Astrocyte of the cerebellum (primary cell): Measurements from ENCODE around the gene ABHD3.
"Not testable (repeated sequence)": the region's sequence is repeated elsewhere in the genome, so short reads cannot be mapped to it uniquely, and the experiment has no call there.

Source experiments
- DNase-seq: peaks from one replicate; pipeline ENCODE4 v3.0.0-alpha.2; 2011; ENCODE audit warnings: low read depth
- H3K4me3 ChIP-seq: 2 replicates; pipeline ENCODE4 v1.5.1; 2011; ENCODE audit warnings: mild to moderate bottlenecking, low read depth, low read length, moderate library complexity
- in situ Hi-C: cut with HindIII; loops from 2 replicates; pipeline ENCODE4 v1.10.0; 2017; ENCODE audit warnings: low sequenced_read_pairs
- TF ChIP-seq, protein P1 (sequence below): IDR thresholded peaks from 2 replicates; pipeline ENCODE4 v1.5.1; 2012; ENCODE audit warnings: low read length, low read depth, moderate library complexity, mild to moderate bottlenecking; ENCODE audit errors: missing control alignments

ABHD3 gene

GRCh38 chr18:21689736-21690135 is 14.8 kb downstream of the ABHD3 start:
- H3K4me3 ChIP-seq = no peak overlapping the region
- in situ Hi-C loops = no loop called here
- TF ChIP-seq, protein P1, sequence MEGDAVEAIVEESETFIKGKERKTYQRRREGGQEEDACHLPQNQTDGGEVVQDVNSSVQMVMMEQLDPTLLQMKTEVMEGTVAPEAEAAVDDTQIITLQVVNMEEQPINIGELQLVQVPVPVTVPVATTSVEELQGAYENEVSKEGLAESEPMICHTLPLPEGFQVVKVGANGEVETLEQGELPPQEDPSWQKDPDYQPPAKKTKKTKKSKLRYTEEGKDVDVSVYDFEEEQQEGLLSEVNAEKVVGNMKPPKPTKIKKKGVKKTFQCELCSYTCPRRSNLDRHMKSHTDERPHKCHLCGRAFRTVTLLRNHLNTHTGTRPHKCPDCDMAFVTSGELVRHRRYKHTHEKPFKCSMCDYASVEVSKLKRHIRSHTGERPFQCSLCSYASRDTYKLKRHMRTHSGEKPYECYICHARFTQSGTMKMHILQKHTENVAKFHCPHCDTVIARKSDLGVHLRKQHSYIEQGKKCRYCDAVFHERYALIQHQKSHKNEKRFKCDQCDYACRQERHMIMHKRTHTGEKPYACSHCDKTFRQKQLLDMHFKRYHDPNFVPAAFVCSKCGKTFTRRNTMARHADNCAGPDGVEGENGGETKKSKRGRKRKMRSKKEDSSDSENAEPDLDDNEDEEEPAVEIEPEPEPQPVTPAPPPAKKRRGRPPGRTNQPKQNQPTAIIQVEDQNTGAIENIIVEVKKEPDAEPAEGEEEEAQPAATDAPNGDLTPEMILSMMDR = no peak
- no peak for DNase-seq

DNA sequence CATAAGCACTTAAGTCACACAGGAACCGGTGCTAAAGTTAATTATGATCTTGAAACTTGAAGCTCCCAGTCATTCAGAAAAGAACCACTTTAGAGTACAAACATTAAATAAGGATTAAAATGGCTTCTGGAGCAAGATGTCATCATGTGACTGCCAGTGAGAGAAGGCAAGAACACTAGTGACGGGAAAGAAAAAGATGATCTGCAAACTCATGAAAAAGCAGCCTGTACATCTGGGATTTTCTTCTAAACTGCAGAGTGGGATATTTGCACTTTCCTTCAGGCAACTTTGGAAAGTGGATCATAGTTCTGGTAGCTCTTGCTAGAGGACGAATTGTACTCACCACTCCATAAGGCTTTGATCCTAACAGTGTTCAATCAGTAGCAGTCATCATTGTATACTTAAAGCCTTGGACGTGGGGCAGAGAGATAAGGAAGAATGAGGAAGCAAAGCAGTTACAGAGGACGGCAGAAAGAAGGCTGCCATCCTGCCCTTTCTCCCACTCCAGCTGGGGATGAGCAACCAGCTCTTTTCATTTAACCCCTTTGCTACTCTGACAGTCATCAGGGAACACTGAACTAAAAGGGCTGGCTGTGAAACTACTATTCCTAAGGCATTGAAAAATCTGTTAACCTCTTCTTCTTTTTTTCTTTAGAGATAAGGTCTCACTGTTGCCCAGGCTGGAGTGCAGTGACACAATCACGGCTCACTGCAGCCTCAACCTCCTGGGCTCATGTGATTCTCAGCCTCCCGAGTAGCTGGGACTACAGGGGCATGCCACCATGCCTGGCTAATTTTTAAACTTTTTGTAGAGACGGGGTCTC is 18.1 kb downstream of the ABHD3 start:
- in situ Hi-C loops = no loop called here
- no peak for DNase-seq

DNA sequence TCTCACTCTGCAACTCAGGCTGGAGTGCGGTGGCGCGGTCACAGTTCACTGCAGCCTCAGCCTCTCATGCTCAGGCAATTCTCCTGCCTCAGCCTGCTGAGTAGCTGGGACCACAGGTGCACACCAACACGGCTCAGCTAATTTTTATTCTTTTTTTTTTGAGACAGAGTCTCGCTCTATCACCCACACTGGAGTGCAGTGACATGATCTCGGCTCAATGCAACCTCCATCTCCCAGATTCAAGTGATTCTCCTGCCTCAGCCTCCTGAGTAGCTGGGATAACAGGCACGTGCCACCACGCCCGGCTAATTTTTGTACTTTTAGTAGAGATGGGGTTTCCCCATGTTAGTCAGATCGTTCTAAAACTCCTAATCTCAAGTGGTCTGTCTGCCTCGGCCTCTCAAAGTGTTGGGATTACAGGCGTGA is 19.0 kb downstream of the ABHD3 start:
- in situ Hi-C loops, H3K4me3 ChIP-seq, DNase-seq: not testable (repeated sequence)

More for the DNA sequence above, 18.1 kb downstream of the ABHD3 start:
- TF ChIP-seq, protein P1 = no peak
- no peak overlapping the region for H3K4me3 ChIP-seq

DNA sequence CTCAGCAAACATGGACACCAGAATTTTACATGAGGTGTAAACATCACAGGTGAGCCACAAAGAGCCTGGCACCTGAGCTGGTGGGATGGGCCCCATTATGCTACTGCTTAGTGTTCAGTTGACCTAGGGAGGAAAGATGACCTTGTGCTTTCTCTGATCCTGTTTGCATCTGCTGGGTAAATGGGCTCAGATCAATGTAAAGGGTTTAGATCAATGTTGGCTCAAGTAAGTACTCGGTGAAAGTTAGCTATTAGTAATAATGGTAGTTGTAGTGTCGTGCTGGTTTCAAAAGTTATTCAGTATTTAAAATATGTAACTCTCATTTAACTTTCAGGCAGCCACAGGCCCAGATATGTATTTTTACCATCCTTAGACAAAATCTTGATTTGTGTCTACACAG is 19.8 kb downstream of the ABHD3 start:
- H3K4me3 ChIP-seq = no peak overlapping the region
- TF ChIP-seq, protein P1 = no peak
- no peak for DNase-seq
- in situ Hi-C loops = no loop called here

- in situ Hi-C loops = no loop called here
- peak overlapping the region; percentile 27 for H3K4me3 ChIP-seq
- TF ChIP-seq, protein P1 = no peak
- peak; percentile 57 for DNase-seq
These were observed 22.1 kb downstream of the ABHD3 start for GRCh38 chr18:21682371-21683051.

GRCh38 chr18:21680161-21680560 is 24.4 kb downstream of the ABHD3 start:
- H3K4me3 ChIP-seq = no peak overlapping the region
- in situ Hi-C loops = no loop called here
- TF ChIP-seq, protein P1 = no peak
- DNase-seq = no peak

GRCh38 chr18:21678859-21679258 is 25.7 kb downstream of the ABHD3 start:
- H3K4me3 ChIP-seq = no peak overlapping the region
- DNase-seq = no peak
- in situ Hi-C loops = no loop called here
- TF ChIP-seq, protein P1 = no peak

DNA sequence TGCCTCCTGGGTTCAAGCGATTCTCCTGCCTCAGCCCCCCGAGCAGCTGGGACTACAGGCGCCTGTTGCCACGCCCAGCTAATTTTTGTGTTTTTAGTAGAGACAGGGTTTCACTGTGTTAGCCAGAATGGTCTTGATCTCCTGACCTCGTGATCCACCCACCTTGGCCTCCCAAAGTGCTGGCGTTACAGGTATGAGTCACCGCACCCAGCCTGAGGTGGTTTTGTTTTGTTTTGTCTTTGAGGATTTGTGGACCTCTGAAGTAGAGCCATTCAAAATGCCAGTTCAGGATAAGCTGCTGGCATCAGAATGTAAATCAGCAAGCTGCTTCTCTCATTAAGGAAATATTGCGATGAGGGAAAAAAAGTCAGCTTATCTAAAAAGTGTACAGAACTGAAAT is 29.2 kb downstream of the ABHD3 start:
- in situ Hi-C loops, H3K4me3 ChIP-seq, DNase-seq: not testable (repeated sequence)
